ENCODE measurements around the gene BNC2.

DNA sequence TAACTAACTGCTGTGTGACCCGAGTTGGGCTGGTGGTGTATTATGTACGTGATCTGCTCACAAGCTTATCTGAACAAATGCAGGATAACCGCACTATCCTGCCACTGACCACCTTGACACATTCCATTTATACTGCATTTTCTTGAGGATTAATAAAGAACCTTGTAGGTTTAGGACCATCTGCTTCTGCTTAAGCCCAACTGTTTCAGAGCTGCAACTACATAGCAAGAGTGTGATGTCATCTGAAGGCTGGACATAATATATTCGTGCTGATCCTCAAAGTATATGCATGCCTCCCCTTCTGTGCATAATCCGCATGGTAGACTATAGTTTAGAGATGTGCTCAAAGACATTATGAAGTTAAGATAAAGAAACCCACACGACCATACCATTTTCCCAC lies 435.9 kb downstream of the BNC2 start:
- TF ChIP-seq POLR2A (IDR thresholded peaks at IDR 0.05; ENCODE audit: low read depth, low read length) (no peak), POLR2AphosphoS5 (IDR thresholded peaks at IDR 0.05; ENCODE audit: low read depth, low read length) (no peak), TAF1 (IDR thresholded peaks at IDR 0.05; ENCODE audit: borderline replicate concordance, low read depth, low read length) (no peak)

Measured in GM12892 (cell line).